Suppressor macrophage (primary cell): ENCODE results near the gene KRTAP10-2.

Experiments
- DNase-seq, 4 experiments: peaks; one replicate each; pipeline ENCODE4 v3.0.0-alpha.2; 2020 to 2022

The KRTAP10-2 gene

GRCh38 chr21:44524414-44525371 is 26.6 kb downstream of the KRTAP10-2 start:
- no peak for DNase-seq

DNA sequence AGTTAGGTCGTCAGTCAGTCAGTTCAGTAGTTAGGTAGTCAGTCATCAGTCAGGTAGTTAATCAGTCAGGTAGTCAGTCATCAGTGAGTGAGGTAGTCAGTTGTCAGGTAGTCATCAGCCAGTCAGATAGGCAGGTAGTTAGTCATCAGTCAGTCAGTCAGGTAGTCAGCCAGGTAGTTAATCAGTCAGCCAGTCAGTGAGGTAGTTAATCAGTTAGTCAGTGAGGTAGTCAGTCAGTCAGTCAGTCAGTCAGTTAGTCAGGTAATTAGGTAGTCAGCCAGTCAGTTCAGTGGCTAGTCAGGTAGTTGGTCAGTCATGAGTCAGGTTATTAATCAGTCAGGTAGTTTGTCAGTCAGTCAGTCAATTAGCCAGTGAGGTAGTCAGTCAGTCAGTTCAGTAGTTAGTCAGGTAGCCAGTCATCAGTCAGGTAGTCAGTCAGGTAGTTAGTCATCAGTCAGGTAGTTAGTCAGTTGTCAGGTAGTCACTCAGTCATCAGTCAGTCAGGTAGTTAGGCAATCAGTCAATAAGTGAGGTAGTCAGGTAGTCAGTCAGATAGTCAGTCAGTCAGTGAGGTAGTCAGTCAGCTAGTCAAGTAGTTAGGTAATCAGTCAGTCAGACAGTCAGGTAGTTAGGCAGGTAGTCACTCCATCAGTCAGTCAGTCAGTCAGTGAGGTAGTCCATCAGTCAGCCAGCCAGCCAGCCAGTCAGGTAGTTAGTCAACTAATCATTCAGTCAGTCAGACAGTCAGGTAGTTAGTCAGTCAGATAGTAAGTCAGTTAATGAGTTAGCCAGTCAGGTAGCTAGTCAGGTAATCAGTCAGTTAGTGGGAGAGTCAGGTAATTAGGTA is 27.5 kb downstream of the KRTAP10-2 start:
- DNase-seq, result no peak

DNA sequence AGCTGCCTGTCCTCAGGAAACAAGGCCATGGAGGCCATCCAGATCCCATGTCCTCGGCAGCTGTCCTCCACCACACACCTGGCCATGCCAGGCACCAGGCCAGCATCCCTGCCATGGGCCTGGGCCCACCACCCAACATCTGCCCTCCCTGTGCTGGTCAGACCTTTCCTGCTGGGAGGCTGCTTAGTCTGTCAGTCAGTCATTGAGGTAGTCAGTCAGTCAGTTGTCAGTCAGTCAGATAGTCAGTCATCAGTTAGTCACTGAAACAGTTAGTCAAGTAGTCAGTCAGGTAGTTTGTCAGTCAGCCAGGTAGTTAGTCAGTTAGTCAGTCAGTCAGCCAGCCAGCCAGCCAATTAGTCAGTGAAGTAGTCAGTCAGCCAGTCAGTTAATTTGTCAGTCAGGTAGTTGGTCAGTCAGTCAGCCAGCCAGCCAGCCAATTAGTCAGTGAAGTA is 28.5 kb downstream of the KRTAP10-2 start:
- no peak for DNase-seq

DNA sequence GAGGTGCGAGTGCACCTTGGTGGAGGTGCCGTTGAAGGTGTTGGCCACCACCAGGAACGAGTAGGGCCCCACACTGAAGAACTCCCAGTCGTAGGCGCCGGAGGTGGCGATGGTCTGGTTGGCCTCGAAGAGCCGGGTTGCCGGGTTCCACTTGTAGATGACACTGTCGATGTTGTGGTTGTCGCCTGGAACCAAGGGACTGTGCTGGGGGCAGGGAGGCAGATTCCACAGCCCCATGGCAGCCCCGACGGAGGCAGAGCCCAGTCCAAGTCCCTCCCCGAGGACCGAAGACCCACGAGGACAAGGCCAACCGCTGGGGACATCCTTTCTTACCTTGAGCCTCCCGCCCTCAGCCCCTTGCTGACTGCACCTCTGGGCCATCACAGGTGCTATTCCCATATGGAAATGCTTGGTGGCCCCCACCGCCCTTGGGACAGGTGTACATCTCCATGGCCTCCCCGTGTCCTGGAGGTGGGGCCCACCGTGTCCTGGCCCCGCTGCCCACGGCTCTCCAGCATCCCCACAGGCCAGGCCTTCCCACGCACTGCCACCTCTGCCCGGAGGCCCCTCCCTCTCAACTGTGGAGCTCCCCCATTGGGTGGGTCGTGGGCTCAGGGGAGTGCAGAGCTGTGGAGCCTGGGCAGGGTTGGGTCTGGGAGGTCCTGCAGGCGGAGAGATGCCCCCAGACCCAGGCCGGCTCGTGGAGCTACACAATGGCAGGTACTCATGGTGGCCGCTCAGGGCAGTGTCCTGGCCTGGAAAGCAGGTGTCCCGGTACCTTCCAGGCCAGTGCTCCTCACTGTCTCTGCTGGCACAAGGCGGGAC is 29.2 kb downstream of the KRTAP10-2 start:
- DNase-seq, result no peak

- DNase-seq, result no peak
Observed at GRCh38 chr21:44521301-44521927, 29.9 kb downstream of the KRTAP10-2 start.

GRCh38 chr21:44520326-44521300 is 30.7 kb downstream of the KRTAP10-2 start:
- DNase-seq, result no peak

DNA sequence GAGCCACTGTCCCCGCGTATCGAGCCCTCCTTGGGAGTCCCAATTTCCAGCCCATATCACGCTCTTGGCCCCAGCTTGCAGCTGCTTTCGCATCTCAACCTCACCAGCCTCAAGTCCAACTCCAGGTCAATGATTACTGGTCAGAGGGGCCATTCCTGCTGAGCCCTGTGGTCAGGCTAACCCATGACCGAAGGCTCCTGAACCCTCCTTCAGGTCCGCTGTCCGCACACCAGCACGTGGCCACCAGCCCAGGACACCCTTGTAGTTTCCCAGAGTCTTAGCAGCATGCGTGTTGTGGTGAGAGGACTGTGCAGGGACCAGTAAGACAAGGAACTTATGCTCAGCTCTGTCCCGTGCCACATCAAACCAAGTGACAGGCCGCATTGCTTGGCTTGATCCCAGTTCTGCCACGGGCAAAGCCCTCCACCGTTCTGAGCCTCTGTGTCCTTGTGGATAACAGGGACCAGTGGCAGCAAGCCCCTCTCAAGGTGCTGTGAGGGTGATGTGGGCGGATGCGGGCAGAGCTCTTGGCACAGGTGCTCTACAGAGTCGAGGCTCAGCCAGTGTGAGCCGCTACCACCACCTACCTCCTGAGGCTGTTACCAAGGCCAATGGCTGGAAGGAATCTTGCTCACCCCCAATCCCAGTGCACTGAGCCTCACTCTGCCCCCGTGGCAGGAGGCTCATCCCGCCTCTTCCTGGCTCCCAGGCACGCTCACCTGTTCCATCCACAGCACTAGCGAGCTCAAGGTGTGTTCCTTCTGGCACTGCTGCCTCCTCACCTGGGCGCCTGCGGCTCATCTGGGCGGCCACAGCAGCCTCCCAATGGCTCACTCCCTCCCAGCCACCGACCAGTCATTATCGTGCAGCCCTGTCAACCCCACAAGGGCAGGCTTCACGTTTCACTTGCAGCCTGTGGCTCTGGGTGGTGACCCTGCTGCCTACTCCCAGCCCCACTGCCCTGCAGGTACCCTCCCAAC is 31.7 kb downstream of the KRTAP10-2 start:
- no peak for DNase-seq

DNA sequence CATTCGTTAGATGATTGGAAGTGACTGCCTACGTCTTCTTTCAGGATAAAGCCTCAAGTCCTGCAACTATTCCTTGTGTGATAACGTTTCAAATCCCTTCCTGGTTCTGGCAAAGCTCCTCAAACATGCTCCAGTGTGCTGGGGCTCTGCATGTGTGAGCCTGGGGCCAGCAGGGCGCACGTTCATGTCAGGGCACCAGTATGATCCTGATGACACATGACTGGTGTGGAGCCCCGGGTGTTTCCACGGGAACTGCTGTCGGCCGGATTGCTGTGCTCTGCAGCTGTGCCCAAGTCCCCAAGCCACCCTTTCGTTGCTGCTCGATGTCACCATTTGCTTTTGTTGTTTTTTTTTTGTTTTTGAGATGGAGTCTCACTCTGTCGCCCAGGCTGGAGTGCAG is 32.6 kb downstream of the KRTAP10-2 start:
- DNase-seq, result no peak

- DNase-seq, result no peak
Observed at GRCh38 chr21:44517175-44517899, 34.0 kb downstream of the KRTAP10-2 start.

GRCh38 chr21:44516828-44517174 is 34.5 kb downstream of the KRTAP10-2 start:
- no peak for DNase-seq

DNA sequence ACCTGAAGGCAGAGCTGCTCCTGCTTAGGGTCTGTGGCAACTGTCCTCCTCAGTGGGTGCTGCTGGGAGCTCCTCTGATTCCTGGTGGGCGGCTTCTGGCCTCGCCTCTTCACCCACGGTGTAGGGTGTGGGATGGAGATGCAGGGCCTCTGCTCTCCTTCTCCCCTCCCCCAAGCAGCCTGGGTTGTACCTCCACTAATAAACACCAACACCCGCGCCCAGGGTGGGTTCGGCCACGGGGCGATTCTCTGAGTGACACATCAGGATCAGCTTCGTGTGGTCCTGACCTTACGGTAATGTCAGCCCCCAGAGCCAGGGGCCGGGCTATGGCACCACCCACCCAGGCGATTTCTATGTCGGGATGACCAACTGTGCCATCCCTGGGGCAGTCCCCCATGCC is 35.0 kb downstream of the KRTAP10-2 start:
- DNase-seq, result no peak

- DNase-seq, result no peak
Observed at GRCh38 chr21:44515359-44516165, 35.7 kb downstream of the KRTAP10-2 start.

DNA sequence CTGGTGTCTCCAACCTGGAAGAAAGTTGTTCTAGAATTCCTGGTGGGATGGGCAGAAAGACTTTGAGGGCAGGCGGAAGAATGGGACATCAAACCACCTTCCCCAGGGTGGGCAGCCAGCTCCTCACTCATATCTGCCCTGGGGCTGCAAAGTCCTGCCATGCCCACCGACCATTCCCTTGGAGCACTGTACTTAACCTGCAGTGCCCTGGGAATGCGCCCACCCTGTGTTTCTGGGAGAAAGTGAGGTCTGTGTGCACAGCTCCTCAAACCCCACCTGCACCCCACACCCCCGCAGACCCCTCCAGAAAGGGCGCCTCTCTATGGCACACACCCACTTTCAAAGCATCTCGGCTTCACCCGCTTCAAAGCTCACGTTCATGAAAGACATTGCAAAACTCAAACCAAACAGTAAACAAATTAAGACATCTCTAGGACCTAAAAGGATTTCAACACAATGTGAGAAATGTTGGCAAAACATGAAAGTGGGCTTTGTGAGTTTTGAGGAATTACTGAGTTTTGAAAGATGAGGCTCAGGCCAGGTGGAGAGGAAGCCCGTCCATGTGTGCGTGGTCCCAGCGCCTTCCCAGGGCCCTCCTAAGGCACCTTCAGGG is 36.5 kb downstream of the KRTAP10-2 start:
- no peak for DNase-seq

DNA sequence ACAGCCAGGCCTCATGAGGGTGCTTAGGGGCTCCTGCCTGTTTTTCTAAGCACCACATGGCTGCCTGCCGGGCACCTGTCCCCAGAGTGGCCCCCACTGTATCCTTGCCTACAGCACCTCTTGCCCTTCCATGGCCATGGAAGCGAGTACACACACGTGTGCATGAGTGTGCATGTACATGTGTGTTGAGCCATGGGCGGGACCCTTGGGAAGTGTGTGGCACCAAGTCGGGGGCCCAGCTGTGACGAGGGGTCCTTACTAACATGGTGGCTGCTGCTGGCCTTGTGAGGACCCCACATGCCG is 37.1 kb downstream of the KRTAP10-2 start:
- DNase-seq, result no peak

GRCh38 chr21:44513389-44514217 is 37.7 kb downstream of the KRTAP10-2 start:
- no peak for DNase-seq

- DNase-seq, result no peak
Observed at GRCh38 chr21:44512496-44513388, 38.6 kb downstream of the KRTAP10-2 start.
